Measurements from ENCODE around the gene LY9. TPM values are rescaled to one million over a fixed set of nuclear protein-coding genes. Genes with fewer than 3 reads are reported as not detected.

Gene LY9
- total RNA-seq, 1 experiment from 2014 or later: not detected

DNA sequence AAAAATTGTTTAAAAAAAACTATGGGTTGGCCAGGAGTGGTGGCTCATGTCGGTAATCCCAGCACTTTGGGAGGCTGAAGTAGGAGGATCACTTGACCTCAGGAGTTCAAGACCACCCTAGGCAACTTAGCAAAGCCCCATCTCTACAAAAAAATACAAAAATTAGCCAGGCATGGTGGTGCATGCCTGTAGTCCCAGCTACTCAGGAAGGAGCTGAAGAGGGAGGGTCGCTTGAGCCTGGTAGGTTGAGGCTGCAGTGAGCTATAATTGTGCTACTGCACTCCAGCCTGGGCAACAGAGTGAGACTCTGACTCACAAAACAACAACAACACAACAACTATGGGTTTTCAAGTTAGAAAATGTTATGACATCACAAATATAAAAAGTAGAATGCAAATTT lies 40.5 kb upstream of the LY9 start:
- Histone ChIP-seq H3K56ac (ENCODE audit: insufficient read length, low read depth, low read length) (no peak overlapping the region), H2BK5ac (ENCODE audit: insufficient read length, low read length) (no peak overlapping the region), H3K4ac (ENCODE audit: low read depth, low read length) (no peak overlapping the region), H3K27ac (ENCODE audit: insufficient read length, low read depth, low read length) (no peak overlapping the region), H2BK120ac (ENCODE audit: low read depth, low read length, poor library complexity, severe bottlenecking) (no peak overlapping the region), H3K14ac (ENCODE audit: insufficient read depth, low read length) (no peak overlapping the region), H2BK20ac (ENCODE audit: low read depth, low read length, poor library complexity, severe bottlenecking) (no peak overlapping the region), H3K27me3 (ENCODE audit: insufficient read depth, low read length) (no peaks in the 10 kb centered on the region), H3K18ac (ENCODE audit: insufficient read length, low read depth, low read length) (no peak overlapping the region), H4K20me1 (ENCODE audit: control insufficient read depth, insufficient read depth, insufficient read length) (no peaks in the 10 kb centered on the region), H2AK5ac (ENCODE audit: insufficient read length, low read length) (no peak overlapping the region), H3K9me3 (ENCODE audit: control insufficient read depth, low read depth, low read length) (no peaks in the 10 kb centered on the region), H3K79me1 (ENCODE audit: insufficient read depth, low read depth, low read length, poor library complexity, severe bottlenecking) (no peaks in the 10 kb centered on the region), H4K5ac (ENCODE audit: insufficient read length, low read depth, low read length) (no peak overlapping the region), H3K4me2 (ENCODE audit: insufficient read depth, insufficient read length, low read length) (no peak overlapping the region), H2AFZ (ENCODE audit: low read length) (no peak overlapping the region), H2BK12ac (ENCODE audit: insufficient read length, low read depth, low read length) (no peak overlapping the region), H4K8ac (replicated peaks; ENCODE audit: insufficient read length, low read depth, low read length) (no peak overlapping the region), H3K23ac (ENCODE audit: insufficient read length, low read depth, low read length) (no peak overlapping the region), H3T11ph (ENCODE audit: low read length) (no peak overlapping the region), H3K23me2 (ENCODE audit: insufficient read length, low read depth, low read length, poor library complexity, severe bottlenecking) (no peaks in the 10 kb centered on the region), H3K4me1 (ENCODE audit: insufficient read depth, low read length) (no peaks in the 10 kb centered on the region), H3K9ac (ENCODE audit: extremely low read depth, insufficient read length, low read length) (no peak overlapping the region), H4K91ac (ENCODE audit: insufficient read length, low read depth, low read length) (no peak overlapping the region), H3K79me2 (ENCODE audit: insufficient read depth, low read length) (no peaks in the 10 kb centered on the region), H2BK15ac (ENCODE audit: low read depth, low read length) (no peak overlapping the region)
- WGBS (ENCODE audit: extremely low coverage, insufficient read length, low lambda C conversion rate): no CpG with 5 or more reads among the region's 2 CpGs
- Mint-ChIP-seq H3K27me3 (ENCODE audit: low read depth) (peaks cover 3% of the 10 kb centered on the region; the same call in 1 of the 2 replicates), H3K27ac (no peak overlapping the region), H3K4me1 (no peaks in the 10 kb centered on the region), H3K9me3 (no peaks in the 10 kb centered on the region), H3K4me3 (no peak overlapping the region), H3K36me3 (ENCODE audit: insufficient read depth in 1 of 3, low read depth in 3 of 3) (no peaks in the 10 kb centered on the region)
- TF ChIP-seq, protein P1, sequence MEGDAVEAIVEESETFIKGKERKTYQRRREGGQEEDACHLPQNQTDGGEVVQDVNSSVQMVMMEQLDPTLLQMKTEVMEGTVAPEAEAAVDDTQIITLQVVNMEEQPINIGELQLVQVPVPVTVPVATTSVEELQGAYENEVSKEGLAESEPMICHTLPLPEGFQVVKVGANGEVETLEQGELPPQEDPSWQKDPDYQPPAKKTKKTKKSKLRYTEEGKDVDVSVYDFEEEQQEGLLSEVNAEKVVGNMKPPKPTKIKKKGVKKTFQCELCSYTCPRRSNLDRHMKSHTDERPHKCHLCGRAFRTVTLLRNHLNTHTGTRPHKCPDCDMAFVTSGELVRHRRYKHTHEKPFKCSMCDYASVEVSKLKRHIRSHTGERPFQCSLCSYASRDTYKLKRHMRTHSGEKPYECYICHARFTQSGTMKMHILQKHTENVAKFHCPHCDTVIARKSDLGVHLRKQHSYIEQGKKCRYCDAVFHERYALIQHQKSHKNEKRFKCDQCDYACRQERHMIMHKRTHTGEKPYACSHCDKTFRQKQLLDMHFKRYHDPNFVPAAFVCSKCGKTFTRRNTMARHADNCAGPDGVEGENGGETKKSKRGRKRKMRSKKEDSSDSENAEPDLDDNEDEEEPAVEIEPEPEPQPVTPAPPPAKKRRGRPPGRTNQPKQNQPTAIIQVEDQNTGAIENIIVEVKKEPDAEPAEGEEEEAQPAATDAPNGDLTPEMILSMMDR (conservative IDR thresholded peaks at IDR 0.05): no peak
- no peak for DNase-seq
